ENCODE results near the gene IGSF21.

The IGSF21 gene

GRCh38 chr1:18099026-18099425 lies 8.6 kb upstream of the IGSF21 start:
- no peak for DNase-seq

- no peak for DNase-seq
Measured at GRCh38 chr1:18100060-18100459, 7.5 kb upstream of the IGSF21 start.

GRCh38 chr1:18100491-18101063 lies 7.0 kb upstream of the IGSF21 start:
- DNase-seq, result peak in 1 of 2 experiments; percentile 34

GRCh38 chr1:18101508-18101907 lies 6.1 kb upstream of the IGSF21 start:
- DNase-seq, result no peak

GRCh38 chr1:18103788-18104421 lies 3.7 kb upstream of the IGSF21 start:
- DNase-seq, result no peak

GRCh38 chr1:18104546-18105100 lies 3.0 kb upstream of the IGSF21 start:
- no peak for DNase-seq

- DNase-seq, result no peak
Measured at GRCh38 chr1:18105196-18105595, 2.4 kb upstream of the IGSF21 start.

- DNase-seq, result no peak
Measured at GRCh38 chr1:18108299-18109057, 880 bp downstream of the IGSF21 start.

- no peak for DNase-seq
Measured at GRCh38 chr1:18109058-18109755, 1.6 kb downstream of the IGSF21 start.

GRCh38 chr1:18109756-18110597 lies 2.4 kb downstream of the IGSF21 start:
- peak in 1 of 2 experiments; percentile 27 for DNase-seq

- DNase-seq, result no peak
Measured at GRCh38 chr1:18110598-18110939, 3.0 kb downstream of the IGSF21 start.

- no peak for DNase-seq
Measured at GRCh38 chr1:18110968-18111367, 3.4 kb downstream of the IGSF21 start.

- DNase-seq, result no peak
Measured at GRCh38 chr1:18111605-18112297, 4.2 kb downstream of the IGSF21 start.

- no peak for DNase-seq
Measured at GRCh38 chr1:18112611-18113010, 5.0 kb downstream of the IGSF21 start.

GRCh38 chr1:18114726-18115410 lies 7.3 kb downstream of the IGSF21 start:
- no peak for DNase-seq

- DNase-seq, result no peak
Measured at GRCh38 chr1:18116777-18117176, 9.2 kb downstream of the IGSF21 start.

- DNase-seq, result no peak
Measured at GRCh38 chr1:18118078-18118477, 10.5 kb downstream of the IGSF21 start.

GRCh38 chr1:18118491-18118890 lies 10.9 kb downstream of the IGSF21 start:
- DNase-seq, result no peak

GRCh38 chr1:18119289-18119688 lies 11.7 kb downstream of the IGSF21 start:
- no peak for DNase-seq

- no peak for DNase-seq
Measured at GRCh38 chr1:18119771-18120377, 12.3 kb downstream of the IGSF21 start.

GRCh38 chr1:18120638-18121037 lies 13.0 kb downstream of the IGSF21 start:
- DNase-seq, result no peak

Data from SW 1271 (cell line).